ENCODE results near the gene FUT7.
"Not testable (repeated sequence)": the region's sequence is repeated elsewhere in the genome, so short reads cannot be mapped to it uniquely, and the experiment has no call there.

FUT7 gene

DNA sequence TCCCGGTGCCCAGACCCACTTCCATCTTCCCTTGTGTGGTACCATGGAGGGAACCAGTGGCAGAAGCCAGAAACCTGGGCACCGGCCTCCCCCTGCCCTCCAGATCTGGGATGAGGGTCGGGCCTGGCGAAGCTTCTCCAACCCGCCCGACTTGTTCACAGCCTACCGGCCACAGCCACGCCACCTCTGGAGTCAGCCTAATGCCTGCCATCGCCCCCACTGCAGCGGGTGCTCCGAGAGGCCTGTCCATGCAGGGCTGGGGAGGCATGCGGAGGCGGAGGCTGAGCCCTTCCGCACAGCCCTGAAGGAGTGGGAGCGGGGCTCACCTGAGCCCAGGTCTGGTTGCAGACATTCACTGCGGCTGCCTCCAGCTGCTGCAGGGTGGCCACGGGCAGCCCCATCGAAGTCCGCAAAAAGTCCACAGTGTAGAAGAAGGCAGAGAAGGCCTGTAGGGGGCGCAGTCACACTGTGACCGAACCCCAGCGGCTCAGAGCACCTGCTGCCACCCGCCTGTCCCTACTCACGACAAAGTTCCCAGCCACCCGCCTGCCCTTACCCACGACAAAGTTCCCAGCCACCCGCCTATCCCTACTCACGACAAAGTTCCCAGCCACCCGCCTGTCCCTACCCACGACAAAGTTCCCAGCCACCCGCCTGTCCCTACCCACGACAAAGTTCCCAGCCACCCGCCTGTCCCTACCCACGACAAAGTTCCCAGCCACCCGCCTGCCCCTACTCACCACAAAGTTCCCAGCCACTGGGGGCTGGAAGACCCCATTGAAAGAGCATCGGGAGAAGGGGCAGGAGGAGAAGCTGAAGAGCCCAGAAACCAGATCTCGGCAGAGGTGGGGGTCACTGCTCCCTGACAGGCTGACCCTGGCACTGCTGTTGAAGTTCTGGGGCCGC lies 17.9 kb upstream of the FUT7 start:
- peak; percentile 55 for DNase-seq

GRCh38 chr9:137048655-137049543 lies 17.0 kb upstream of the FUT7 start:
- no peak for DNase-seq

DNA sequence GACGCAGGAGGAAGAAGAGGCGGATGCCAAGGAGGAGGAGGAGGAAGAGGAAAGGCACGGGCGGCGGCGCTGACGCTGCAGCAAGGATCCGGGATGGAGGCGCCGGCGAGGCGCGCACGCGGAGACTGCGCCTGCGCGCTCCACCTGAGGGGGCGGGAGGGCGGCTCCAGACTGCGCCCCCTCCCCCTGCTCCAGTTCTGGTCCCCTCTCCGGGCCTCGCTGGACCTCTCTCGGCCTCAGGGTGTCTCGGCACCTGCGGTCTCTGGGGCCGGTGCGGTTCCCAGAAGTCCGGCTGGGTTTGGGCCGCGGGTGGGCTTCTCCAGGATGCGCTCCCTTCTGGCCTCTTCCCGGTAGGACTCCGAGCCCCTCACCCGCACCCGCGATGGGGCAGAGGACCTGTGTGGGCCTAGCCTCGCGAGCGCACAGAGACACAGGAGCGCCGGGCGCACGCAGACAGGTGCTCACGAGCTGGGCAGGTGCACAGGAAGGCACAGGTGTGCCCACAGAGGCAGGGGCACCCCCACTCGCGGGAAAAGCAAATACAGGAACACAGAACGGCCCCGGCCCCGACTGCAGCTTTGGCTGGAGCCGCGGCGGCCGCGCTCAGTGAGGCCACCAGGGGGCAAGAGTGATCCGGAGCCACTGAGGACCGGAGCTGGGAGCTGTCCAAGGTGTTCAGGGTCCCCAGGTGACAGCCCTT lies 14.3 kb upstream of the FUT7 start, which contains the start of gene NPDC1:
TSS of gene NPDC1 (minus strand) at position 90 of the 700 bp plus-strand sequence. CDS start 188 bp downstream, outside the sequence.
- DNase-seq, result peak; percentile 74

GRCh38 chr9:137045294-137046087 lies 13.6 kb upstream of the FUT7 start:
- no peak for DNase-seq

GRCh38 chr9:137044502-137045177 lies 12.8 kb upstream of the FUT7 start:
- DNase-seq, result no peak

DNA sequence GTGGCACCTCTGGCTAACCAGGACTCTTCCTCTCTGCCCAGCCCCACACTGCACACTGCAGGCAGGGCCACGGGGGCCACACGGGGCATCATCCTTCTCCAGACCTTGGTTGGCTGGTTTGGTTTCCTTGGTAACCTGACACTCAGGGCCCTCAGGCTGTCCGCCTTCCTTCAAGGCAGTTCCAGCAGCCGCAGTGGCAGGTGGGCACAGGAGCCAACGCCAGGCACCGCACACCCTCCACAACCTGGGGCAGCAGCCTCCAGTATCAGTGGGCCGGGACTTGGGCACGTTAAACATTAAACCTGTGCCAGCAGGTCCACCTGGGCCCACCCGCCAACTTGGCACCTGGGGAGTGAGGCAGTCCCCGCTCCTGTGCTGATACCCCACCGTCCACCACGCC lies 12.1 kb upstream of the FUT7 start:
- DNase-seq, result no peak

GRCh38 chr9:137042751-137043727 lies 11.2 kb upstream of the FUT7 start:
- DNase-seq, result no peak

- no peak for DNase-seq
Measured at GRCh38 chr9:137041124-137041523, 9.2 kb upstream of the FUT7 start.

DNA sequence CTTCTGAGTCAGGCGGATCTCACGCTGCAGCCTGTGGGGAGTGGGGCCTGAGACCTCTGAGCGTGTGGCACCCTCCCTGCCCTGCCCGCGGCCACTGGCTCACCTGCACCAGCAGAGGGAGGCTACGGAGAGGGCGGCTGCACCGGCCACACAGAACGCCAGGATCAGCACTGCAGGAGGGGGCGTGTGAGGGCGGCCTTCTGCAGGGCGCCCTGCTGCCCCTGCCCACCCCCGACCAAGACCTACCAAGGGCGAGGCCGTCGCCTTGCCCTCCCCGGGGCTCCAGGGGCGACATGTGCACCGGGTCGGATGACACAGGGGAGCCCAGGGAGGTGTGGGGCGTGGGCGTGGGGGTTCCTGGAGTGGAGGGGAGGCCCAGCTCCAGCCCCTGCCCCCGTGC lies 8.7 kb upstream of the FUT7 start:
- DNase-seq, result no peak

GRCh38 chr9:137039611-137040366 lies 7.9 kb upstream of the FUT7 start:
- no peak for DNase-seq

DNA sequence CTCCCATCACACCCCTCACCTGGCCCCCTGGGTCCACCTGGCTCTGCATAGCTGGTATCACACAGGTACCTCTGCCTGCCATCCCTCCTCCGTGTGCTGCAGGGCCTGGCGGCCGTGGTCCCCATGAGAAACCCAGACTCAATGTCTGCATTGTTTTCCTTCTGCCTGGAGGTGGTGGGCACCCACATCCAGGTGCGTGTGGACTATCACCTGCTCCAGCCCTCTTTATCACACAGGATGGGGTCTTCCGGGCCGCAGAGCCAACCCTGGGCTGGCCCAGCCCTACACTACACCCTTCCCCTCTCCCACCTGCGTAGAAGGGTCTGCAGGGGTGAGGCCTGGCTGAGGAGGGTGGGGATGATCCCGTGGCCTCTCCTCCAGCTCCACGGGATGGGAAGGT lies 7.0 kb upstream of the FUT7 start:
- DNase-seq, result no peak

DNA sequence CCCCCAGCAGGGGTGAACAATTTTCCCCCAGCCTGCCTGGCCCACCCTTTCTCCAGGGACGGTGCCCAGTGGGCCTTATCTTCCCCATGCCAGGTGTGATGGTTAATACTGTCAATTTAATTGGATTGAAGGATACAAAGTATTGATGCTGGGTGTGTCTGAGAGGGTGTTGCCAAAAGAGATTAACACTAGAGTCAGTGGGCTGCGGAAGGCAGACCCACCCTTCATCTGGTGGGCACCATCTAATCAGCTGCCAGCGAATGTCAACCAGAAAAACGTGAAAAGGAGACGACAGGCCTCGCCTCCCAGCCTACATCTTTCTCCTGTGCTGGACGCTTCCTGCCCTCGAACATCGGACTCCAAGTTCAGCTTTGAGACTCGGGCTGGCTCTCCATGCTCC lies 5.6 kb upstream of the FUT7 start:
- no peak for DNase-seq

GRCh38 chr9:137037035-137037434 lies 5.1 kb upstream of the FUT7 start:
- no peak for DNase-seq

- DNase-seq, result no peak
Measured at GRCh38 chr9:137035937-137036336, 4.0 kb upstream of the FUT7 start.

DNA sequence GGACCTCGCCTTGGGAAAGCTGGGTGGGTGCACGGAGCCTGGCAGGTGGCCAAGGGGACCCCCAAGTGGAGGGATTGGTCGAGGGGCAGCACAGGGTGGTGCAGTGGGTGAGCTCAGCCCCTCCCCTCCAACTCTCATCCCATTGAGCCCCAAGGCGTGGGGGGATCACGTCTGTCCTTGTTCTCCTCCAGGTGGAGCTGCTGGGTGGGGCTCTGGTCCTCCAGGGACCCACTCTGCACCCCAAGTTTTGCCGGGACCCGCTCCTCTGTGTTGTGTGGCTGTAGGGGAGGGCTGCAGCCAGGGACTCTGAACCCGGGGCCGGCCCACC lies 3.6 kb upstream of the FUT7 start:
- DNase-seq, result no peak

DNA sequence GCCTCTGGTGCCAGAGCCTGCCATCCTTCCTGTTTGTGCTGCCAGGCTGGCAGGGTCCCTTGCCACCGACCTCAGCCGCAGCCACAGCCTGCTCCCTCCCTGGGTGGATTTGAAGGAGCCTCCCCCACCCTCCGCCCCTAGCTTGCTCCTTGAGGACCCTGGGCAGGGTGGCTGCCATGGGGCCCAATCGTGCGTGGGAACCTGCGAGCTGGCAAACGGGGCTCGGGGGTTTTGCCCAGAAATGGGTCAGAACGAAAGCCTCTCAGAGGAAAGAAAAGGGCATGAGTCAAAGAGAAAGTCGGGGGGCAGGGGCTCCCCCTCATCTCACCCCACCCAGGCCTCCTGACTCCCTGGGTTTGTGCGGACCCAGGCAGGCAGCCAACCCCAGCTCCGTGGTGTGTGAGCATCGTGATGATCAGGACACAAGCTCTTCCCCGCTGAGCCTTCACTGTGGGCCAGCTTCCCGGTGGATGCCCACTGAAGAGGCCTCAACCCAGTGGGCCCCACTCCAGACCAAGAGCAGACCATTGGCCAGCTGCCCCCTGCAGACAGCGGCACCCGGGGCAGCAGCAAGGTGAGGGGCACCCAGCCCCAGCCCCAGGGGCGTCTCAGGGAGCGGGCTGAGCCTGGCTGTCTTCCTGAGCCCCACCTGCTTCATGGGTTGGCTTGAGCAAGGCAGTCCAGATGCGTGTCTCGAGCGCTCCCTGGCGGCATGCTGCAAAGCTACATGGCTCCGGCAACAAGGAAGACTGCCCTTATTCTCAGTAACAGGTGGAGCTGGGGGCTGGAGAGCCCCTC lies 3.0 kb upstream of the FUT7 start:
- DNase-seq, result peak; percentile 86

GRCh38 chr9:137034039-137034708 lies 2.3 kb upstream of the FUT7 start:
- no peak for DNase-seq

- DNase-seq, result not testable (repeated sequence)
Measured at GRCh38 chr9:137033481-137033880, 1.6 kb upstream of the FUT7 start.
